PC-9 (cell line): ENCODE data around the gene TRIP6.

Source experiments
- CTCF ChIP-seq: fragments of 200-600 bp; sonication (generic); conservative IDR thresholded peaks from 2 replicates; pipeline ENCODE4 v1.6.1; 2017; ENCODE audit warnings: mixed run types, antibody characterized with exemption, mild to moderate bottlenecking, moderate library complexity
- EZH2 ChIP-seq: fragments of 200-600 bp; sonication (generic); IDR thresholded peaks from 2 replicates; pipeline ENCODE4 v1.8.0; 2017; ENCODE audit warnings: antibody characterized with exemption, low read depth

GRCh38 chr7:100921039-100921438 is 53.9 kb downstream of the TRIP6 start:
- TF ChIP-seq EZH2 (no peak), CTCF (no peak)
